Mesodermal cell (in vitro differentiated cells): Measurements from ENCODE around the gene CPT1A.

Experiments used
- H3K27ac ChIP-seq: 2 replicates; pipeline ENCODE4 v1.7.0; 2013; ENCODE audit warnings: mild to moderate bottlenecking, low read depth, low read length, moderate library complexity; ENCODE audit not compliant: severe bottlenecking
- H3K36me3 ChIP-seq: 2 replicates; pipeline ENCODE4 v1.7.1; 2013; ENCODE audit warnings: mild to moderate bottlenecking, low read length, moderate library complexity; ENCODE audit not compliant: control insufficient read depth, insufficient read depth
- H3K4me1 ChIP-seq: one replicate; pipeline ENCODE4 v1.7.1; 2013; ENCODE audit warnings: mild to moderate bottlenecking, low read length; ENCODE audit not compliant: insufficient read depth, control insufficient read depth, poor library complexity, severe bottlenecking
- H3K4me3 ChIP-seq: 2 replicates; pipeline ENCODE4 v1.7.0; 2013; ENCODE audit warnings: low read length, control low read depth, mild to moderate bottlenecking; ENCODE audit not compliant: insufficient read depth, poor library complexity, severe bottlenecking; ENCODE audit errors: extremely low read depth
- H3K9me3 ChIP-seq: 2 replicates; pipeline ENCODE4 v1.7.1; 2013; ENCODE audit warnings: mild to moderate bottlenecking, low read length, moderate library complexity; ENCODE audit not compliant: control insufficient read depth
- WGBS, 2 experiments: methylation state at CpG; one replicate each; pipeline ENCODE4 v1.1.5; 2013; ENCODE audit warnings: missing lambda C conversion rate in 2 of 2; ENCODE audit not compliant: insufficient coverage in 2 of 2; 5-methylcytosine and 5-hydroxymethylcytosine counted together

CPT1A gene

GRCh38 chr11:68770781-68771180, 70.9 kb downstream of the CPT1A start:
- WGBS, 2 experiments = 93 to 98% methylated on average over 10 of the region's 12 CpGs
- Histone ChIP-seq H3K36me3 (no peaks in the 10 kb centered on the region), H3K4me3 (no peak overlapping the region), H3K27ac (no peak overlapping the region), H3K9me3 (no peaks in the 10 kb centered on the region), H3K4me1 (no peaks in the 10 kb centered on the region)

- no peaks in the 10 kb centered on the region for H3K9me3 ChIP-seq
- WGBS, 2 experiments = 89 to 91% methylated on average over 8 of the region's 11 CpGs
- H3K4me1 ChIP-seq = peaks cover 7% of the 10 kb centered on the region
- H3K36me3 ChIP-seq = no peaks in the 10 kb centered on the region
- H3K4me3 ChIP-seq = no peak overlapping the region
- H3K27ac ChIP-seq = no peak overlapping the region
Observed at GRCh38 chr11:68767672-68768071, 74.0 kb downstream of the CPT1A start.

GRCh38 chr11:68766786-68767185, 74.9 kb downstream of the CPT1A start:
- H3K4me3 ChIP-seq = no peak overlapping the region
- WGBS, 2 experiments = 94 to 95% methylated on average over 8 of the region's 8 CpGs
- no peaks in the 10 kb centered on the region for H3K9me3 ChIP-seq
- H3K36me3 ChIP-seq = no peaks in the 10 kb centered on the region
- no peak overlapping the region for H3K27ac ChIP-seq
- H3K4me1 ChIP-seq = peaks cover 7% of the 10 kb centered on the region

- WGBS, 2 experiments = 83 to 94% methylated on average over 10 to 11 of the region's 16 CpGs
- no peaks in the 10 kb centered on the region for H3K36me3 ChIP-seq
- no peak overlapping the region for H3K27ac ChIP-seq
- H3K4me3 ChIP-seq = no peak overlapping the region
- H3K9me3 ChIP-seq = no peaks in the 10 kb centered on the region
- peaks cover 7% of the 10 kb centered on the region for H3K4me1 ChIP-seq
Observed at GRCh38 chr11:68764746-68765145, 77.0 kb downstream of the CPT1A start.

- H3K4me3 ChIP-seq = no peak overlapping the region
- H3K27ac ChIP-seq = no peak overlapping the region
- 90 to 94% methylated on average over 14 of the region's 14 CpGs for WGBS, 2 experiments
- no peaks in the 10 kb centered on the region for H3K36me3 ChIP-seq
- no peaks in the 10 kb centered on the region for H3K9me3 ChIP-seq
- peaks cover 7% of the 10 kb centered on the region for H3K4me1 ChIP-seq
Observed at GRCh38 chr11:68763926-68764657, 77.6 kb downstream of the CPT1A start.

- peaks cover 7% of the 10 kb centered on the region for H3K4me1 ChIP-seq
- WGBS, 2 experiments = 56 to 71% methylated on average over 7 to 8 of the region's 10 CpGs
- no peaks in the 10 kb centered on the region for H3K9me3 ChIP-seq
- no peak overlapping the region for H3K4me3 ChIP-seq
- H3K27ac ChIP-seq = no peak overlapping the region
- H3K36me3 ChIP-seq = no peaks in the 10 kb centered on the region
Observed at GRCh38 chr11:68763181-68763721, 78.5 kb downstream of the CPT1A start.

- no peak overlapping the region for H3K4me3 ChIP-seq
- peaks cover 7% of the 10 kb centered on the region for H3K4me1 ChIP-seq
- no peak overlapping the region for H3K27ac ChIP-seq
- no peaks in the 10 kb centered on the region for H3K9me3 ChIP-seq
- H3K36me3 ChIP-seq = no peaks in the 10 kb centered on the region
- WGBS, 2 experiments = 96 to 97% methylated on average over 14 of the region's 15 CpGs
Observed at GRCh38 chr11:68762481-68762880, 79.2 kb downstream of the CPT1A start.

GRCh38 chr11:68761801-68762200, 79.9 kb downstream of the CPT1A start:
- Histone ChIP-seq H3K9me3 (no peaks in the 10 kb centered on the region), H3K4me1 (peaks cover 12% of the 10 kb centered on the region), H3K27ac (no peak overlapping the region), H3K36me3 (no peaks in the 10 kb centered on the region), H3K4me3 (no peak overlapping the region)
- 81 to 88% methylated on average over 12 of the region's 12 CpGs for WGBS, 2 experiments

- no peak overlapping the region for H3K27ac ChIP-seq
- no peaks in the 10 kb centered on the region for H3K36me3 ChIP-seq
- H3K4me1 ChIP-seq = peaks cover 12% of the 10 kb centered on the region
- 96 to 100% methylated on average over 11 to 13 of the region's 15 CpGs for WGBS, 2 experiments
- no peak overlapping the region for H3K4me3 ChIP-seq
- no peaks in the 10 kb centered on the region for H3K9me3 ChIP-seq
Observed at GRCh38 chr11:68759991-68760390, 81.7 kb downstream of the CPT1A start.

GRCh38 chr11:68757711-68758110, 84.0 kb downstream of the CPT1A start:
- Histone ChIP-seq H3K9me3 (no peaks in the 10 kb centered on the region), H3K27ac (no peak overlapping the region), H3K4me3 (no peak overlapping the region), H3K4me1 (peaks cover 4% of the 10 kb centered on the region), H3K36me3 (no peaks in the 10 kb centered on the region)
- WGBS, 2 experiments = 93 to 98% methylated on average over 7 of the region's 8 CpGs

- Histone ChIP-seq H3K36me3 (no peaks in the 10 kb centered on the region), H3K4me1 (peaks cover 4% of the 10 kb centered on the region), H3K4me3 (no peak overlapping the region), H3K9me3 (no peaks in the 10 kb centered on the region), H3K27ac (no peak overlapping the region)
- WGBS, 2 experiments = 93 to 95% methylated on average over 10 to 11 of the region's 12 CpGs
Observed at GRCh38 chr11:68756171-68756766, 85.4 kb downstream of the CPT1A start.
